ENCODE measurements around the gene PPID.
"Not testable (repeated sequence)": the region's sequence is repeated elsewhere in the genome, so short reads cannot be mapped to it uniquely, and the experiment has no call there.

PPID gene

GRCh38 chr4:158766434-158767044 is 43.3 kb upstream of the PPID start:
- H3K27ac ChIP-seq = no peak overlapping the region
- TF ChIP-seq CTCF (conservative IDR thresholded peaks at IDR 0.05) (no peak), ZFX (IDR thresholded peaks at IDR 0.05) (no peak)

DNA sequence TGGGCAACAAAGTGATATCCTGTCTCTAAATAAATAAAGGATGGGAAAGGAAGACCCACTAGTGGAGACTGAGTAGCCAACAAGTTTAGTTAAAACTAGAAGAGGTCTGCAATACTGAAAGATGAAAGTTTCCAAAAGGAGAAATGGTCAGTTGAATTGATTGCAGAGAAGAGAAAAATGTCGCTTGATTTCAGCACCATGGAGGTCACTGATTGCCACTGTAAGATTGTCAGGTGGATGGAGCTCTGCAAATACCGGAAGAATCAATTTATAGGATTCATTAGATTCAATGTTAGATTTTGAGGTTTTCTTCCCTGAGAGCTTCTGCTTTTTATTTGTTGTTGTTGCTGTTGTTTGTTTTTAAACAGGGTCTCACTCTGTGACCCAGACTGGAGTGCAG is 40.3 kb upstream of the PPID start:
- TF ChIP-seq CTCF (conservative IDR thresholded peaks at IDR 0.05) = no peak
- TF ChIP-seq ZFX (IDR thresholded peaks at IDR 0.05) = no peak
- H3K27ac ChIP-seq = no peak overlapping the region

DNA sequence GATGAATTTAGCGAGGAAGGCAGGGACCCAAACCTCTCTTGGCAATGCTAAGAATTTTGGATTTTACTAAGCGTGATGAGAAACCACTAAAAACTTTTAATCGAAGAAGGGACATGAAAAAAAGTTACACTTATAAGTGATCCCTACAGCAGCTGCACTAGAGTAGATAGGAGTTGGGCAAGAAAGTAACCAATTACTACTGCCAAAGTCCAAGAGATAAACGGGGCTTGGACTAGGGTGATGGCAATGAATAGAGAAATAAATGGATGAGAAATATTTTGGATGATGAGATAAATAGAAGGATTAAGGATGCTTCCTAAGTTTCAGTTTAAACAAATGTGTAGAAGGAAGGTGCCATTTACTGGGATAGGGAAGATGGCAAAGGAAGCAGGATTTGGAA is 39.4 kb upstream of the PPID start:
- no peak overlapping the region for H3K27ac ChIP-seq
- TF ChIP-seq ZFX (IDR thresholded peaks at IDR 0.05) (no peak), CTCF (conservative IDR thresholded peaks at IDR 0.05) (no peak)

- TF ChIP-seq ZFX (IDR thresholded peaks at IDR 0.05) (no peak), CTCF (conservative IDR thresholded peaks at IDR 0.05) (no peak)
- H3K27ac ChIP-seq = no peak overlapping the region
Measured at GRCh38 chr4:158760866-158761265, 37.7 kb upstream of the PPID start.

DNA sequence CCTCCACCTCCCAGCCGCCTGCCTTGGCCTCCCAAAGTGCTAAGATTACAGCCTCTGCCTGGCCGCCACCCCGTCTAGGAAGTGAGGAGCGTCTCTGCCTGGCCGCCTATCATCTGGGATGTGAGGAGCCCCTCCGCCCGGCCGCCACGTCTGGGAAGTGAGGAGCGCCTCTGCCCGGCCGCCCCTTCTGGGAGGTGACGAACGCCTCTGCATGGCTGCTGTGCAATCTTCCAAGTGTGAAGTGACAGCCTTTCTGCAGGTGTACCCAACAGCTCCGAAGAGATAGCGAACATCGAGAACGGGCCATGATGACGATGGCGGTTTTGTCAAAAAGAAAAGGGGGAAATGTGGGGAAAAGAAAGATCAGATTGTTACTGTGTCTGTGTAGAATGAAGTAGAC is 36.3 kb upstream of the PPID start:
- H3K27ac ChIP-seq = not testable (repeated sequence)

DNA sequence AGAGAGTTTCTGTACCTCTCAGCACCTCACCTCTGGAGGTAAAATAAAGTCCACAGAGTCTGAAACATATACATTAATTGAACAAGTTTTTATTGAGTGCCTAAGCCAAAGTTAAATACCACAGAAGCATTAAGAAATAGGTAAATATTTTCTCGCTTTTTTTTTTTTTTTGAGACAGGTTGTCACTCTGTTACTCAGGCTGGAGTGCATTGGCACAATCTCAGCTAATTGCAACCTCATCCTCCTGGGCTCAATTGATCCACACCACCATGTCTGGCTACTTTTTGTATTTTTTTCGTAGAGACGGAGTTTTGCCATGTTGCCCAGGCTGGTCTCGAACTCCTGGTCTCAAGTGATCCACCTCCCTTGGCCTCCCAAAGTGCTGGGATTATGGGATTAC is 35.5 kb upstream of the PPID start:
- TF ChIP-seq ZFX (IDR thresholded peaks at IDR 0.05) (no peak), CTCF (conservative IDR thresholded peaks at IDR 0.05) (no peak)
- no peak overlapping the region for H3K27ac ChIP-seq

- no peak overlapping the region for H3K27ac ChIP-seq
- TF ChIP-seq CTCF (conservative IDR thresholded peaks at IDR 0.05) (no peak), ZFX (IDR thresholded peaks at IDR 0.05) (no peak)
Measured at GRCh38 chr4:158758142-158758541, 34.9 kb upstream of the PPID start.

DNA sequence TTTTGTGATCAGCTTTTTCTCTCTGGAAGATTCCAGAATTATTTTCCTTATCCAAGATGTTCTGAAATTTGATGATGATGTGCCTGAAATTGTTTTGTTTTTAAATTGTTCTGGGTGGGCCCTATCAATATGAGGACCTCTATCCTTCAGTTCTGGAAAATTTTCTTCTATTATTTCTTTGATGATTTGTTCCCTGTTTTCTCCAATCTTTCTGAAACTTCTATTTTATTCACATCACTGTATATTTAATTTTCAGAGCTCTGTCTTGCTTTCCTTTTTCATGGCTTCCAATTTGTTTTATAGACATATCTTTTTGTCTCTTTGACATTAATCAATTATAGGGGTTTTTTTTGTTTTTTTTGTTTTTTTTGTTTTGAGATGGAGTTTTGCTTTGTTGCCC is 33.4 kb upstream of the PPID start:
- TF ChIP-seq CTCF (conservative IDR thresholded peaks at IDR 0.05) (no peak), ZFX (IDR thresholded peaks at IDR 0.05) (no peak)

GRCh38 chr4:158755819-158756218 is 32.6 kb upstream of the PPID start:
- H3K27ac ChIP-seq = not testable (repeated sequence)

More for the DNA sequence above, 33.4 kb upstream of the PPID start:
- no peak overlapping the region for H3K27ac ChIP-seq

Measured in C4-2B (cell line).